ENCODE results near the gene ADAMTSL5. TPM values are rescaled to one million over a fixed set of nuclear protein-coding genes. Genes with fewer than 3 reads are reported as not detected.

The ADAMTSL5 gene
- total and polyA plus RNA-seq, 2 of the 13 experiments (the other 11 are each of a cell fraction or from before 2014, with no cell fraction given) = 0.60 to 2.7 TPM

GRCh38 chr19:1455336-1456120 is 57.3 kb downstream of the ADAMTSL5 start (continued):
- no peak for TF ChIP-seq EED (CRISPR knock-in tag; IDR thresholded peaks at IDR 0.05)
- no peak for TF ChIP-seq ZNF556 (CRISPR knock-in tag; IDR thresholded peaks at IDR 0.05; ENCODE audit: borderline replicate concordance)
- no peak for TF ChIP-seq TOE1 (CRISPR knock-in tag; IDR thresholded peaks at IDR 0.05)
- no peak for TF ChIP-seq ZNF142 (CRISPR knock-in tag; IDR thresholded peaks at IDR 0.05)
- no peak for TF ChIP-seq ZFP90 (CRISPR knock-in tag; IDR thresholded peaks at IDR 0.05; ENCODE audit: borderline replicate concordance)
- TF ChIP-seq STAG1 (CRISPR knock-in tag; IDR thresholded peaks at IDR 0.05) = no peak
- no peak for TF ChIP-seq PRPF4 (IDR thresholded peaks at IDR 0.05; ENCODE audit: low read depth, low read length, poor library complexity, severe bottlenecking)
- no peak for TF ChIP-seq ATF1 (CRISPR knock-in tag; IDR thresholded peaks at IDR 0.05)
- no peak for TF ChIP-seq ATF7 (IDR thresholded peaks at IDR 0.05)
- TF ChIP-seq ATF7 (CRISPR knock-in tag; IDR thresholded peaks at IDR 0.05) = no peak
- TF ChIP-seq ZNF292 (CRISPR knock-in tag; IDR thresholded peaks at IDR 0.05; ENCODE audit: borderline replicate concordance, low read depth) = no peak
- TF ChIP-seq ZNF263 (CRISPR knock-in tag; IDR thresholded peaks at IDR 0.05) = no peak
- no peak for TF ChIP-seq ZBTB1 (CRISPR knock-in tag; IDR thresholded peaks at IDR 0.05; ENCODE audit: borderline replicate concordance)
- TF ChIP-seq ZNF574 (CRISPR knock-in tag; IDR thresholded peaks at IDR 0.05) = peak; percentile 10; the same call in 1 of the 2 replicates
- no peak for TF ChIP-seq BCL6 (CRISPR knock-in tag; IDR thresholded peaks at IDR 0.05)
- no peak for TF ChIP-seq TSC22D2 (CRISPR knock-in tag; IDR thresholded peaks at IDR 0.05; ENCODE audit: borderline replicate concordance)
- peak; percentile 25; the same call in 1 of the 2 replicates for TF ChIP-seq PATZ1 (CRISPR knock-in tag; IDR thresholded peaks at IDR 0.05)

All from HepG2 (cell line).